ENCODE results near the gene RBX1. TPM values are rescaled to one million over a fixed set of nuclear protein-coding genes. Genes with fewer than 3 reads are reported as not detected.
A peak's percentile ranks its signal among the peaks of the same experiment; 100 is the strongest.

Gene RBX1
- total and polyA plus RNA-seq, 2 experiments from 2014 or later = 31.7 to 340 TPM

GRCh38 chr22:40939202-40939601 is 12.0 kb upstream of the RBX1 start:
- Histone ChIP-seq H3K4me1 (ENCODE audit: insufficient read depth) (no peaks in the 10 kb centered on the region), H3K4me3 (no peak overlapping the region), H4K20me1 (replicated peaks; ENCODE audit: insufficient read depth) (no peaks in the 10 kb centered on the region), H3F3A (replicated peaks; ENCODE audit: low read depth) (no peaks in the 10 kb centered on the region), H3K27ac (ENCODE audit: low read depth) (no peak overlapping the region), H3K27me3 (ENCODE audit: insufficient read depth) (no peaks in the 10 kb centered on the region), H3K4me2 (no peak overlapping the region), H3K79me2 (replicated peaks; ENCODE audit: insufficient read depth) (no peaks in the 10 kb centered on the region), H2AFZ (no peak overlapping the region), H3K36me3 (ENCODE audit: insufficient read depth) (no peaks in the 10 kb centered on the region), H3K9me2 (ENCODE audit: insufficient read depth) (no peaks in the 10 kb centered on the region)
- Mint-ChIP-seq H3K36me3 (ENCODE audit: low read depth) (no peaks in the 10 kb centered on the region), H3K4me3 (no peak overlapping the region), H3K4me1 (no peaks in the 10 kb centered on the region), H3K27ac (no peak overlapping the region), H3K27me3 (ENCODE audit: insufficient read depth, low read depth, poor library complexity) (peaks cover 2% of the 10 kb centered on the region), H3K9me3 (no peaks in the 10 kb centered on the region)
- no peak for ATAC-seq
- DNase-seq (ENCODE audit: low spot score) = no peak
- TF ChIP-seq REST (IDR thresholded peaks at IDR 0.05; ENCODE audit: unreplicated experiment) = no peak
- no peak for TF ChIP-seq POLR2AphosphoS5 (IDR thresholded peaks at IDR 0.05; ENCODE audit: low read depth)

- 0 out of 2 replicates have a peak, but pooled peaks cover 6% of the 10 kb centered on the region for H3K4me1 ChIP-seq (ENCODE audit: insufficient read depth)
- H3K27me3 ChIP-seq (ENCODE audit: insufficient read depth) = no peaks in the 10 kb centered on the region
- peak overlapping the region; percentile 92 for H3K4me3 ChIP-seq
- Mint-ChIP-seq H3K4me1 (peaks cover 9% of the 10 kb centered on the region; the same call in 2 of the 3 replicates), H3K27ac (peak overlapping the region; percentile 95), H3K27me3 (ENCODE audit: insufficient read depth, low read depth, poor library complexity) (peaks cover 10% of the 10 kb centered on the region), H3K36me3 (ENCODE audit: low read depth) (peaks cover 32% of the 10 kb centered on the region), H3K9me3 (no peaks in the 10 kb centered on the region), H3K4me3 (peak overlapping the region; percentile 96)
- peaks cover 53% of the 10 kb centered on the region for H3K79me2 ChIP-seq (replicated peaks; ENCODE audit: insufficient read depth)
- peaks cover 15% of the 10 kb centered on the region for H4K20me1 ChIP-seq (replicated peaks; ENCODE audit: insufficient read depth)
- H3K27ac ChIP-seq (ENCODE audit: low read depth) = peak overlapping the region; percentile 91
- H3K9me2 ChIP-seq (ENCODE audit: insufficient read depth) = no peaks in the 10 kb centered on the region
- peaks cover 26% of the 10 kb centered on the region; the same call in 1 of the 2 replicates for H3K36me3 ChIP-seq (ENCODE audit: insufficient read depth)
- H3F3A ChIP-seq (replicated peaks; ENCODE audit: low read depth) = peaks cover 6% of the 10 kb centered on the region; the same call in 1 of the 2 replicates
- no peak overlapping the region for H2AFZ ChIP-seq
- H3K4me2 ChIP-seq = peak overlapping the region; percentile 91
- no peak for ATAC-seq
- DNase-seq (ENCODE audit: low spot score) = peak; percentile 23
- TF ChIP-seq ZNF331 (CRISPR knock-in tag; IDR thresholded peaks at IDR 0.05; ENCODE audit: low read depth) (no peak), EZH2 (IDR thresholded peaks at IDR 0.05; ENCODE audit: low read depth, unreplicated experiment) (no peak), ETS1 (IDR thresholded peaks at IDR 0.05) (no peak), STAT1 (IDR thresholded peaks at IDR 0.05; ENCODE audit: unreplicated experiment) (no peak), EZH2phosphoT487 (IDR thresholded peaks at IDR 0.05; ENCODE audit: unreplicated experiment) (no peak), ZNF114 (CRISPR knock-in tag; IDR thresholded peaks at IDR 0.05) (no peak), POLR2AphosphoS5 (IDR thresholded peaks at IDR 0.05; ENCODE audit: low read depth) (no peak), CTCF (conservative IDR thresholded peaks at IDR 0.05; ENCODE audit: low read depth in 2 of 2) (no peak)
These were observed 822 bp downstream of the RBX1 start for GRCh38 chr22:40951795-40952605.
